SK-N-SH (cell line): Measurements from ENCODE around the gene MEX3D. TPM values are rescaled to one million over a fixed set of nuclear protein-coding genes. Genes with fewer than 3 reads are reported as not detected.

Source experiments
- CTCF ChIA-PET: fragments of 300-600, 350-600 bp; formaldehyde crosslinking; extraction: SDS; loops from one replicate; lab custom pipeline; 2021; lab: Yijun Ruan, JAX
- POLR2A ChIA-PET: fragments of 350-600 bp; sonication (Branson Sonifier 250); formaldehyde crosslinking; extraction: SDS; loops from one replicate; lab custom pipeline; 2020; ENCODE audit warnings: antibody characterized with exemption, inconsistent platforms; lab: Yijun Ruan, JAX
- DNase-seq: peaks from one replicate; pipeline ENCODE4 v3.0.0; 2012
- H2AFZ ChIP-seq: fragments of 200-600 bp; sonication (generic); 2 replicates; pipeline ENCODE4 v1.8.1; 2016; ENCODE audit warnings: antibody characterized with exemption, mild to moderate bottlenecking, low read depth
- H3F3A ChIP-seq: fragments of 200-600 bp; sonication (generic); replicated peaks from 2 replicates; pipeline ENCODE3; 2016; ENCODE audit warnings: antibody characterized with exemption, mild to moderate bottlenecking; ENCODE audit not compliant: insufficient read depth
- H3K27ac ChIP-seq, 2 experiments: fragments of 200-500 bp in 1 of 2; fragments of 200-600 bp in 1 of 2; sonication (Bioruptor generic) in 1 of 2; sonication (generic), shearing (Covaris generic) in 1 of 2; 2 replicates each; pipeline versions ENCODE4 v1.5.1 to v1.6.1; 2014 to 2016; ENCODE audit warnings: low read depth in 2 of 2, inconsistent platforms in 1 of 2, low read length in 1 of 2, mild to moderate bottlenecking in 1 of 2, mixed read lengths in 1 of 2
- H3K27me3 ChIP-seq: fragments of 200-600 bp; sonication (generic), shearing (Covaris generic); 2 replicates; pipeline ENCODE4 v1.6.1; 2016; ENCODE audit warnings: mixed run types; ENCODE audit not compliant: insufficient read depth
- H3K36me3 ChIP-seq, 2 experiments: fragments of 200-500 bp in 1 of 2; fragments of 200-600 bp in 1 of 2; sonication (Bioruptor generic) in 1 of 2; sonication (generic) in 1 of 2; replicated peaks in 1 of 2; 2 replicates each; pipeline versions ENCODE3 to v1.5.1; 2014 to 2016; ENCODE audit warnings: low read length in 1 of 2, mild to moderate bottlenecking in 1 of 2; ENCODE audit not compliant: insufficient read depth in 2 of 2, control insufficient read depth in 1 of 2
- H3K4me1 ChIP-seq, 2 experiments: fragments of 200-500 bp in 1 of 2; fragments of 200-600 bp in 1 of 2; sonication (Bioruptor generic) in 1 of 2; sonication (generic), shearing (Covaris generic) in 1 of 2; 2 replicates each; pipeline versions ENCODE4 v1.5.1 to v1.6.1; 2014 to 2016; ENCODE audit warnings: low read depth in 1 of 2, low read length in 1 of 2, mixed run types in 1 of 2; ENCODE audit not compliant: insufficient read depth in 2 of 2, control insufficient read depth in 1 of 2
- H3K4me2 ChIP-seq: fragments of 200-600 bp; sonication (generic), shearing (Covaris generic); 2 replicates; pipeline ENCODE4 v1.6.1; 2017; ENCODE audit warnings: mixed run types
- H3K4me3 ChIP-seq, 2 experiments: fragments of 200-500 bp in 1 of 2; fragments of 200-600 bp in 1 of 2; sonication (Bioruptor generic) in 1 of 2; sonication (generic), shearing (Covaris generic) in 1 of 2; 2 replicates each; pipeline versions ENCODE4 v1.5.1 to v1.8.1; 2014 to 2016; ENCODE audit warnings: low read depth in 2 of 2, inconsistent platforms in 1 of 2, low read length in 1 of 2, mild to moderate bottlenecking in 1 of 2, mixed read lengths in 1 of 2, moderate library complexity in 1 of 2
- H3K79me2 ChIP-seq: fragments of 200-600 bp; sonication (generic); 2 replicates; pipeline ENCODE4 v1.8.1; 2017; ENCODE audit warnings: mild to moderate bottlenecking; ENCODE audit not compliant: insufficient read depth
- H3K9ac ChIP-seq: fragments of 200-600 bp; sonication (generic); 2 replicates; pipeline ENCODE4 v1.6.1; 2017; ENCODE audit warnings: mixed run types
- H3K9me2 ChIP-seq: fragments of 200-600 bp; sonication (generic); 2 replicates; pipeline ENCODE4 v1.6.1; 2017; ENCODE audit warnings: mixed run types
- H3K9me3 ChIP-seq: fragments of 200-600 bp; sonication (generic); 2 replicates; pipeline ENCODE4 v1.6.1; 2017; ENCODE audit warnings: mixed run types, mild to moderate bottlenecking, moderate library complexity
- H4K20me1 ChIP-seq: fragments of 200-600 bp; sonication (generic); 2 replicates; pipeline ENCODE4 v1.6.1; 2017; ENCODE audit warnings: mild to moderate bottlenecking, mixed run types; ENCODE audit not compliant: insufficient read depth
- GABPA ChIP-seq: IDR thresholded peaks from 2 replicates; pipeline ENCODE4 v1.4.0; 2012; ENCODE audit warnings: low read depth, mild to moderate bottlenecking
- MXI1 ChIP-seq: IDR thresholded peaks from 2 replicates; pipeline ENCODE4 v1.6.1; 2012; ENCODE audit warnings: mild to moderate bottlenecking, low read depth, low read length, improper control_type of control experiment
- POLR2AphosphoS5 ChIP-seq: IDR thresholded peaks from 2 replicates; pipeline ENCODE4 v1.6.1; 2012; ENCODE audit warnings: low read depth, low read length
- TEAD4 ChIP-seq: IDR thresholded peaks from 2 replicates; pipeline ENCODE4 v1.4.0; 2012; ENCODE audit warnings: mild to moderate bottlenecking, borderline replicate concordance; ENCODE audit not compliant: insufficient read depth
- WGBS: methylation state at CpG from one replicate; pipeline ENCODE4 v1.1.6; 2017; ENCODE audit warnings: low lambda C conversion rate; 5-methylcytosine and 5-hydroxymethylcytosine counted together
- polyA plus RNA-seq, 3 experiments: library from polyadenylated mRNA; depleted of rRNA; stranded (reverse); fragments of >200 nt; gene quantifications; 2 replicates each; pipeline ENCODE4 v1.2.3, GENCODE V29; 2012

MEX3D gene
- polyA plus RNA-seq, 1 of the 3 experiments (the other 2 are of a cell fraction), result 14.9 TPM

DNA sequence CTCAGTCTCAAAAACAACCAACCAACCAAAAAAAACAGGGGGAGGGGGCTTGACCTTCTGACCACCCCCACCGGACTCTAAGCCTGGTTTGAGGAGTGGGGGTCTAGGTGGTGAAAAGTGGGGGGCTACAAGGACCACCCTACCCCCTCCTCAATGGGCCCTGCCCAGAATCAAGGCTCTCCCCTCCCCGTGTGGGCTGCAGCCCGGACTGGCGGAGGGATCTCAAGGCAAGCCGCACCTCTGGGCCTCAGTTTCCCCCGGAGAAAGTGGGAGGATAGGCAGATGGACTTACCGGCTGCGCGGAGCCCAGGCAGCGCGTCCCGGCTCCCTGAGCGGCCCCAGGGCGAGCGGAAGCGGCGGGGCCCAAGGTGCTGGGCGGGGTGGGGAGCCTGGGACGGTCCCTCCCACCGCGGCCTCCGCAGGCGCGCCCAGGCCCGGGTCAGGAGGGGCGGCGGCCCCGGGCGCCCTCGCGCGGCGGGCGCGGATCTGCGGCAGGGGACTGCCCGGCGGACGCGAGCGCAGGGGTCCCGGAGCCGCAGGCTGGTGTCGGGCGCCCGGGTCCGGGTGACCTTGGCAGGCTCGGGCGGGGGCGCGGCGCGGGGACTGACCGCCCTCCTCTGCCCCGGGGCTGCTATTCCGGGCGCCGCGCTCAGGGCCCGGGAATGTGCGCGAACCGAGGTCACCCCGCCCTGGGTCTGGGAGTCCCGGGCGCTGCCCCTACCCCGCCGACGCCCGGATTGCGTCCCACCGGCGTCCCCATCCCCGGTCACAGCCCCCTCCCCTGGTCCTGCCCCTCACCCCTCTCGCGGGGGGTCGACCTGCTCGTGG lies 55.2 kb downstream of the MEX3D start, which contains the start of gene ADAMTSL5:
TSS of gene ADAMTSL5 (minus strand) at position 349 of the 828 bp plus-strand sequence. CDS start 2,076 bp downstream, outside the sequence.
- TF ChIP-seq GABPA (peak; percentile 39; the same call in 1 of the 2 replicates), POLR2AphosphoS5 (peak; percentile 28; the same call in 1 of the 2 replicates), TEAD4 (no peak)
- POLR2A ChIA-PET, result interaction anchor here (1.2 kb wide), 1 partner anchor 142 kb away, joined by 3 read pairs; no protein-coding TSS in a partner anchor
- peaks cover 20% of the 10 kb centered on the region for H3F3A ChIP-seq
- H4K20me1 ChIP-seq, result no peaks in the 10 kb centered on the region
- H3K4me1 ChIP-seq, result peaks cover 0 to 3% of the 10 kb centered on the region in 2 experiments; a peak in 1 of 4 replicates
- WGBS, result 10% methylated on average over 1 of the region's 78 CpGs
- H3K9me3 ChIP-seq, result no peaks in the 10 kb centered on the region
- no peaks in the 10 kb centered on the region for H3K9me2 ChIP-seq
- H3K79me2 ChIP-seq, result no peaks in the 10 kb centered on the region
- peak; percentile 68 for DNase-seq
- no peak within 1 kb of the TSS for H3K27ac ChIP-seq
- peak within 1 kb of the TSS; percentile 52 to 65 for H3K4me3 ChIP-seq
- peak within 1 kb of the TSS; percentile 73 for H3K9ac ChIP-seq
- H3K4me2 ChIP-seq, result peak within 1 kb of the TSS; percentile 87
- H2AFZ ChIP-seq, result peak within 1 kb of the TSS; percentile 78
- H3K36me3 ChIP-seq, result no peaks in the 10 kb centered on the region
- CTCF ChIA-PET, result interaction anchor here (1.3 kb wide), 1 partner anchor 9 kb away, joined by 4 read pairs; no protein-coding TSS in a partner anchor
- H3K27me3 ChIP-seq, result no peaks in the 10 kb centered on the region

DNA sequence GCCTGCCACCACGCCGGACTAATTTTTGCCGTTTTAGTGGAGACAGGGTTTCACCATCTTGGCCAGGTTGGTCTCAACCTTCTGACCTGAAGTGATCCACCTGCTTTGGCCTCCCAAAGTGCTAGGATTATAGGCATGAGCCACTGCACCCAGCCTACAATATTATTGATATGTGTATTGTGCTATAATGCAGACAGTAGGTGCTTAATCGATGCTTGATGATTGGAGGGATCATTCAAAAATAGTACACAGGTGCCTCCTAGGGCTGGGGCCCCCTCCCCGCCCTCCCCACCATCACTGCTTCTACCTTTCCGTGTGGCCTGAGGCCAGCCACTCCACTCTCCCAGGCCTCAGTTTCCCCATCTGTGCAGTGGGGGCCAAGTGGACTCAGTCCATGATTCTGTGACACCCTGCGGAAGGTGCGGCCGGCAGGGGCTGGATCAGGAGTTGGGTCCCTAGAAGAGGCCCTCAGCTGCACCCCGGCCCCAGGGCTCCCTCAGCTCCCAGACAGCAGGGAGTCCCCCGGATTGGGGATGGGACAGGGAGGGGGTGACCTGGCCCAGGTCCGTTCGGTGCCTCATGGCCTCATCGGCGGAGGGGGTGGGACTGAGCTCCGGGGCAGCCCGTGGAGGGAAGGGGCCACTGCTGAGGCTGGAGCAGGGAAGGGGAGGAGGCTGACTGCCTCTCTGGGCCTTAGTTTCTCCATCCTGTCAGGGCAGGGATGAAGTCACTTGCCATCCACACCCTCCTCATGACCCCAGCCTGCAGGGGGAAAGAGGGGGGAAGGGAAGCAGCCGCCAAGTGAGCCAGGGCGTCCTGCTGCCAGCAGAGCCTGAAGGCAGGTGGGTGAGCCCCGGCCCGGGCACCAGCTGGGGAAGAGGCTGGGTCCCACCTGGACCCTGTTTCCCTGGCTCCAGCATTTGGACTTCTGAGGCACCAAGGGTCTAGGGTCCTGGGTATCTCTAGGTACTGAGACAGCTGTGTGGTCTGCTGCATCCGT lies 56.5 kb downstream of the MEX3D start:
- WGBS, result 46% methylated on average over 12 of the region's 22 CpGs
- Histone ChIP-seq H3K79me2 (no peaks in the 10 kb centered on the region), H3K4me2 (peak overlapping the region; percentile 87), H3K27ac (no peak overlapping the region), H3K4me1 (peaks cover 0 to 8% of the 10 kb centered on the region in 2 experiments; a peak in 1 of 4 replicates), H3K9me2 (no peaks in the 10 kb centered on the region), H3K4me3 (no peak overlapping the region; a peak in 1 of 4 replicates), H3K36me3 (no peaks in the 10 kb centered on the region), H2AFZ (no peak overlapping the region), H3K27me3 (no peaks in the 10 kb centered on the region), H3K9me3 (no peaks in the 10 kb centered on the region), H4K20me1 (no peaks in the 10 kb centered on the region), H3K9ac (no peak overlapping the region), H3F3A (peaks cover 20% of the 10 kb centered on the region)
- POLR2A ChIA-PET, result interaction anchor here (1.2 kb wide), 1 partner anchor 141 kb away, joined by 3 read pairs; no protein-coding TSS in a partner anchor
- DNase-seq, result peak; percentile 31
- TF ChIP-seq MXI1, result no peak
- CTCF ChIA-PET, result interaction anchor here (0.6 to 1.3 kb wide), 4 partner anchors 9 to 731 kb away, joined by 3 to 4 read pairs (median 3); no protein-coding TSS in a partner anchor

DNA sequence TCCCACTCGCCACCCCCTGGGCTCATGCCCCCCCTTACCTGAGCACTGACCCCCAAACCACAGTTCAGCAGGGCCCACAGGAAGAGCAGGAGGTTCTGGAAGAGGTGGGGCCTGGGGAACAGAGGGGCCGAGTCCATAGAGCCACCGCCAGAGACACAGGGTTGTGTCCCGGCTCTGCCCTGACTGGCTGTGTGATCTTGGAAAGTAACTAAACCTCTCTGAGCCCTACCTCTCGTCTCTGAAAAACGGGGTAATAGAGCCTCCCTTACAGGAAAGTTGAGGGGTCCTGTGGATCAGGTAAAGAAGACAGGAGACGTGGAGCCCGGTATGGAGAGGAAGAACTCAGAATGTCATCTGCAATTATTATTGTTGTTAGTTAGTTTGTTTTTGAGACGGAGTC lies 57.3 kb downstream of the MEX3D start:
- no peaks in the 10 kb centered on the region for H3K27me3 ChIP-seq
- H3K4me1 ChIP-seq, result peaks cover 0 to 8% of the 10 kb centered on the region in 2 experiments; a peak in 1 of 4 replicates
- H3K4me3 ChIP-seq, result no peak overlapping the region
- H3K4me2 ChIP-seq, result no peak overlapping the region
- H3K9me3 ChIP-seq, result no peaks in the 10 kb centered on the region
- H3K79me2 ChIP-seq, result no peaks in the 10 kb centered on the region
- no peak for DNase-seq
- H2AFZ ChIP-seq, result no peak overlapping the region
- H3K36me3 ChIP-seq, result no peaks in the 10 kb centered on the region
- TF ChIP-seq MXI1, result no peak
- peaks cover 20% of the 10 kb centered on the region for H3F3A ChIP-seq
- CTCF ChIA-PET, result no interaction called here
- no peaks in the 10 kb centered on the region for H4K20me1 ChIP-seq
- no peaks in the 10 kb centered on the region for H3K9me2 ChIP-seq
- no peak overlapping the region for H3K9ac ChIP-seq
- POLR2A ChIA-PET, result no interaction called here
- WGBS, result 45% methylated on average over 8 of the region's 9 CpGs
- no peak overlapping the region for H3K27ac ChIP-seq
